ENCODE measurements around the gene MAML3.

DNA sequence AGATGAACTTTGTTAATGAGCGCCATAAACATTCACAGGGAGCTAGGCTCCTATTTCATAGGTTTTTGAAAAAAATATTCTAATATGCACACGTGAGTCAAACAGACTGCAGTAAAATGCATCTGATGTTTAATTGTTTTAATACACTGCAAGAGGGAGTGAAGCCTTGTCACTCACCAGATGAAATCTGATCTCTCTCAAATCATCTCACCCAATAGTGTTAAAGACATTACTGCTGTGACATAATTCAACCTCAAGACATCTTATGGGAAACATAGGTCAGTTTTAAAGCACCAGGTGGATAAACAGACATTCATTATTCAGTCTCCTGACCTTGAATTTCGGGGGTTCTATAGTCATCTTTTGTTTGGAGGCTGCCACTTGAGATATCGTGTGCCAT lies 148.3 kb downstream of the MAML3 start:
- TF ChIP-seq CTCF (IDR thresholded peaks at IDR 0.05) (no peak), POLR2A (IDR thresholded peaks at IDR 0.05) (no peak), EP300 (IDR thresholded peaks at IDR 0.05) (no peak)
